HCT116 (cell line): ENCODE results near the gene SFXN5. TPM values are rescaled to one million over a fixed set of nuclear protein-coding genes. Genes with fewer than 3 reads are reported as not detected.

Experiments used
- ATAC-seq: fragments of 200-7000 bp; cut with Tn5 transposase; 2 replicates; pipeline ENCODE4 v1.9.1; 2020; ENCODE audit warnings: mild to moderate bottlenecking, moderate library complexity
- BruUV-seq: library from RNA; stranded (reverse); fragments of 400-500 nt; replicated peaks from 2 replicates; lab custom pipeline; 2021; lab: Mats Ljungman, UMichigan
- CTCF ChIA-PET: fragments of 300-600 bp; sonication (Branson Sonifier 250); formaldehyde crosslinking; loops from one replicate; lab custom pipeline; 2021; ENCODE audit warnings: antibody characterized with exemption; lab: Charles Lee
- POLR2A ChIA-PET: fragments of 300-600, 350-600 bp; sonication (Branson Sonifier 250); formaldehyde crosslinking; loops from one replicate; lab custom pipeline; 2021; ENCODE audit warnings: antibody characterized with exemption; lab: Charles Lee
- RAD21 ChIA-PET, 2 experiments: fragments of 300-600 bp; sonication (Branson Sonifier 250); formaldehyde crosslinking; loops; one replicate each; lab custom pipeline; 2023; ENCODE audit warnings: low total read pairs in 2 of 2; ENCODE audit not compliant: uncharacterized antibody in 2 of 2, unreplicated experiment in 2 of 2, low non-redundant PET in 1 of 2; lab: Charles Lee
- DNase-seq: peaks from one replicate; pipeline ENCODE4 v3.0.0-alpha.2; 2010; ENCODE audit warnings: low read depth, low spot score
- H2AFZ ChIP-seq: fragments of 200-600 bp; shearing (Covaris generic), sonication (generic); 2 replicates; pipeline ENCODE4 v1.6.1; 2017; ENCODE audit warnings: low read depth, mixed run types, mixed read lengths, antibody characterized with exemption, low read length; ENCODE audit not compliant: poor library complexity, severe bottlenecking
- H3K27ac ChIP-seq: 2 replicates; pipeline ENCODE4 v1.5.1; 2012; ENCODE audit warnings: low read depth, low read length
- H3K27me3 ChIP-seq: fragments of 200-600 bp; sonication (generic); 2 replicates; pipeline ENCODE4 v1.6.1; 2016; ENCODE audit warnings: mixed run types, low read length, mixed read lengths; ENCODE audit not compliant: insufficient read depth
- H3K36me3 ChIP-seq, 2 experiments: fragments of 200-500 bp in 1 of 2; fragments of 200-600 bp in 1 of 2; sonication (Bioruptor generic) in 1 of 2; sonication (generic) in 1 of 2; 2 replicates each; pipeline versions ENCODE4 v1.5.1 to v1.6.1; 2014 to 2016; ENCODE audit warnings: low read length in 2 of 2, inconsistent platforms in 1 of 2, mixed read lengths in 1 of 2, mixed run types in 1 of 2; ENCODE audit not compliant: insufficient read depth in 2 of 2, control insufficient read depth in 1 of 2
- H3K4me1 ChIP-seq, 2 experiments: fragments of 200-600 bp in 1 of 2; sonication (generic) in 1 of 2; 2 replicates each; pipeline versions ENCODE4 v1.5.1 to v1.6.1; 2012 to 2017; ENCODE audit warnings: low read length in 2 of 2, inconsistent platforms in 1 of 2, mild to moderate bottlenecking in 1 of 2, mixed read lengths in 1 of 2, mixed run types in 1 of 2, moderate library complexity in 1 of 2; ENCODE audit not compliant: insufficient read depth in 2 of 2, control insufficient read depth in 1 of 2
- H3K4me2 ChIP-seq: fragments of 200-600 bp; sonication (generic); 2 replicates; pipeline ENCODE4 v1.6.1; 2017; ENCODE audit warnings: mixed run types, low read length, mixed read lengths
- H3K4me3 ChIP-seq, 2 experiments: fragments of 200-600 bp in 1 of 2; sonication (generic) in 1 of 2; replicated peaks in 1 of 2; 2 replicates each; pipeline ENCODE4 v1.5.1; 2011 to 2016; ENCODE audit warnings: low read length in 2 of 2, control low read depth in 1 of 2, low read depth in 1 of 2, mild to moderate bottlenecking in 1 of 2, mixed read lengths in 1 of 2, mixed run types in 1 of 2
- H3K79me2 ChIP-seq: fragments of 200-600 bp; sonication (generic); 2 replicates; pipeline ENCODE4 v1.6.1; 2017; ENCODE audit warnings: mild to moderate bottlenecking, mixed run types, low read length, moderate library complexity, mixed read lengths; ENCODE audit not compliant: insufficient read depth
- H3K9ac ChIP-seq: fragments of 200-600 bp; sonication (generic); 2 replicates; pipeline ENCODE4 v1.6.1; 2016; ENCODE audit warnings: low read length, mixed read lengths
- H3K9me2 ChIP-seq: fragments of 200-600 bp; sonication (generic), shearing (Covaris generic); 2 replicates; pipeline ENCODE4 v1.6.1; 2017; ENCODE audit warnings: mixed run types, mild to moderate bottlenecking, moderate library complexity; ENCODE audit not compliant: insufficient read depth
- H3K9me3 ChIP-seq, 2 experiments: fragments of 200-500 bp in 1 of 2; fragments of 200-600 bp in 1 of 2; sonication (Bioruptor generic) in 1 of 2; sonication (generic) in 1 of 2; 2 replicates each; pipeline ENCODE4 v1.6.1; 2014 to 2017; ENCODE audit warnings: low read length in 2 of 2, mixed read lengths in 2 of 2, inconsistent platforms in 1 of 2, low read depth in 1 of 2, mild to moderate bottlenecking in 1 of 2, mixed run types in 1 of 2, moderate library complexity in 1 of 2; ENCODE audit not compliant: control insufficient read depth in 1 of 2, insufficient read depth in 1 of 2
- H4K20me1 ChIP-seq: fragments of 200-600 bp; sonication (generic), shearing (Covaris generic); 2 replicates; pipeline ENCODE4 v1.6.1; 2017; ENCODE audit warnings: mixed run types, mild to moderate bottlenecking, moderate library complexity; ENCODE audit not compliant: insufficient read depth
- ATF3 ChIP-seq: IDR thresholded peaks from 2 replicates; pipeline ENCODE4 v1.6.1; 2012
- CTCF ChIP-seq, 3 experiments: fragments of 200-600 bp in 1 of 3; sonication (generic) in 1 of 3; IDR thresholded peaks in 2 of 3; conservative IDR thresholded peaks in 1 of 3; 2 replicates each; pipeline ENCODE4 v1.5.1; 2012 to 2017; ENCODE audit warnings: low read depth in 2 of 3, low read length in 2 of 3, antibody characterized with exemption in 1 of 3, borderline replicate concordance in 1 of 3, control low read depth in 1 of 3, mild to moderate bottlenecking in 1 of 3, mixed read lengths in 1 of 3, mixed run types in 1 of 3, moderate library complexity in 1 of 3; ENCODE audit not compliant: insufficient read depth in 1 of 3
- FOSL1 ChIP-seq: IDR thresholded peaks from 2 replicates; pipeline ENCODE4 v1.6.1; 2012; ENCODE audit warnings: low read depth
- POLR2A ChIP-seq: IDR thresholded peaks from 2 replicates; pipeline ENCODE4 v1.7.0; 2011; ENCODE audit warnings: borderline replicate concordance; ENCODE audit not compliant: insufficient read depth, insufficient read length; ENCODE audit errors: extremely low read depth
- RAD21 ChIP-seq: IDR thresholded peaks from 2 replicates; pipeline ENCODE4 v1.6.1; 2012; ENCODE audit warnings: low read depth, mild to moderate bottlenecking
- SP1 ChIP-seq: IDR thresholded peaks from 2 replicates; pipeline ENCODE4 v1.6.1; 2012; ENCODE audit warnings: low read depth
- YY1 ChIP-seq: IDR thresholded peaks from 2 replicates; pipeline ENCODE4 v1.6.1; 2011; ENCODE audit warnings: low read length, low read depth, moderate library complexity, mild to moderate bottlenecking; ENCODE audit not compliant: insufficient replicate concordance; ENCODE audit errors: extremely low read depth
- ZNF274 ChIP-seq: fragments of 200-500 bp; sonication (Bioruptor generic); IDR thresholded peaks from 2 replicates; pipeline ENCODE4 v1.6.1; 2014; ENCODE audit warnings: mild to moderate bottlenecking, low read depth, low read length, inconsistent platforms
- intact Hi-C: fragments of 100-400 bp; cut with micrococcal nuclease; formaldehyde crosslinking; loops from 2 replicates; pipeline ENCODE4 v1.10.0; 2022
- total RNA-seq: library from RNA; stranded (reverse); gene quantifications from one replicate; pipeline ENCODE4 v1.2.1, GENCODE V29; 2021; ENCODE audit not compliant: unreplicated experiment

SFXN5 gene
- total RNA-seq, 1 experiment from 2014 or later, result 10.0 TPM

GRCh38 chr2:73103018-73103542 is 31.6 kb upstream of the SFXN5 start:
- intact Hi-C loops, result no loop called here
- DNase-seq (no peak), ATAC-seq (no peak)
- TF ChIP-seq SP1 (no peak), FOSL1 (no peak), RAD21 (no peak), ATF3 (no peak), CTCF (IDR thresholded peaks at IDR 0.05 in 2 of 3, conservative IDR thresholded peaks at IDR 0.05 in 1 of 3; ENCODE audit: borderline replicate concordance in 1 of 3, insufficient read depth in 1 of 3, low read depth in 2 of 3, low read length in 2 of 3) (no peak), YY1 (no peak), POLR2A (no peak), ZNF274 (no peak)
- H3K4me2 ChIP-seq, result no peak overlapping the region
- H4K20me1 ChIP-seq, result no peaks in the 10 kb centered on the region
- H3K9me3 ChIP-seq, result no peaks in the 10 kb centered on the region
- no peaks in the 10 kb centered on the region for H3K36me3 ChIP-seq
- H2AFZ ChIP-seq, result no peak overlapping the region
- no peak overlapping the region for H3K4me3 ChIP-seq
- no peaks in the 10 kb centered on the region for H3K9me2 ChIP-seq
- CTCF ChIA-PET, result no interaction called here
- no peak overlapping the region for H3K9ac ChIP-seq
- RAD21 ChIA-PET, result no interaction called here
- POLR2A ChIA-PET, result no interaction called here
- H3K4me1 ChIP-seq, result peaks cover 0 to 8% of the 10 kb centered on the region in 2 experiments; a peak in 2 of 4 replicates
- no peaks in the 10 kb centered on the region for H3K27me3 ChIP-seq
- H3K27ac ChIP-seq, result no peak overlapping the region
- H3K79me2 ChIP-seq, result peaks cover 66% of the 10 kb centered on the region
- BruUV-seq, result no TSS peak
